GM18517 (cell line): Measurements from ENCODE around the gene FAU.

Source experiments
- ATAC-seq: cut with Tn5 transposase; IDR thresholded peaks from one replicate; pipeline ENCODE4 v1.9.1; 2021; ENCODE audit warnings: mild to moderate bottlenecking, moderate library complexity; ENCODE audit not compliant: unreplicated experiment

FAU gene

DNA sequence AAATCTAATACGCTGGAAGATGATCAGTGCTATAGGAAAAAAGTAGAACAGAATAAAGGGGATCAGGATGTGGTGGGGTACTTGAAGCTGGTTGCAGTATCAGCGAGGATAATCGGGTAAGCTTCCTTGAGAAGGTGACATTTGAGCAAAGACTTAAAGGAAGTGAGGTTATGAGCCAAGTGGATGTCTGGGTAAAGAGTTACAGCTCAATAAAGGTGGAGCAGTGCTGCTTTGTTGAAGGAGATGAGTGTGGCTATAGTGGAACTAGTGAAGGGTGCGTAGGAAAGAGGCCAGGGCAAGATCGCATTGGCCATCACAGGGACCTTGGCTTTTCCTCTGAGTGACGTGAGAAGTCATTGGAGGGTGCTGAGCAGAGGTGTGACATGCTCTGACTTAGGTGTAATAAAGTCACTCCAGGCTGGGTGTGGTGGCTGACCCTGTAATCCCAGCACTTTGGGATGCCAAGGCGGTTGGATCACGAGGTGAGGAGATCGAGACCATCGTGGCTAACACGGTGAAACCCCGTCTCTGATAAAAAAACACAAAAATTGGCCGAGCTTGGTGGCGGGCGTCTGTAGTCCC is 14.7 kb upstream of the FAU start:
- no peak for ATAC-seq

DNA sequence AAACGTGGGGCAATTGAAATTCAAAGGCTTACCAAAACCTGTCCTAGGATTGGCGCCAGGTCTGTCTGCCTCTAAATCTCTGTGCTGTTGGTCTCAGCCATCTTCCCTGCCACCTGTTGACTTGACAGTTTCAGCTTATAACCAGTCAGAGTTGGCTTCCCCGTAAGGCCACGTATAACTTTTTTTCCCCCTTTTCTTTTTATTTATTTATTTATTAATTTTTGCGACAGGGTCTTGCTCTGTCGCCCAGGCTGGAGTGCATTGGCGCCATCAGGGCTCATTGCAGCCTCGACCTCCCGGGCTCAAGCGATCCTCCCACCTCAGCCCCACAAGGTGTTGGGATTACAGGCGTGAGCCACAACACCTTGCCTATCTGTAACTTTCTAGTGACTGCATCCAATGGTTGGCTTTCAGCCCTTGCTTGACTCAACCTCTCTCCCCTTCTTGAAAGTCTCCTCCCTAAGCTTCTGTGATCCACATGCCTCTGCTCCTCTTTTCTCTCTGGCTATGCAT is 13.8 kb upstream of the FAU start:
- no peak for ATAC-seq

DNA sequence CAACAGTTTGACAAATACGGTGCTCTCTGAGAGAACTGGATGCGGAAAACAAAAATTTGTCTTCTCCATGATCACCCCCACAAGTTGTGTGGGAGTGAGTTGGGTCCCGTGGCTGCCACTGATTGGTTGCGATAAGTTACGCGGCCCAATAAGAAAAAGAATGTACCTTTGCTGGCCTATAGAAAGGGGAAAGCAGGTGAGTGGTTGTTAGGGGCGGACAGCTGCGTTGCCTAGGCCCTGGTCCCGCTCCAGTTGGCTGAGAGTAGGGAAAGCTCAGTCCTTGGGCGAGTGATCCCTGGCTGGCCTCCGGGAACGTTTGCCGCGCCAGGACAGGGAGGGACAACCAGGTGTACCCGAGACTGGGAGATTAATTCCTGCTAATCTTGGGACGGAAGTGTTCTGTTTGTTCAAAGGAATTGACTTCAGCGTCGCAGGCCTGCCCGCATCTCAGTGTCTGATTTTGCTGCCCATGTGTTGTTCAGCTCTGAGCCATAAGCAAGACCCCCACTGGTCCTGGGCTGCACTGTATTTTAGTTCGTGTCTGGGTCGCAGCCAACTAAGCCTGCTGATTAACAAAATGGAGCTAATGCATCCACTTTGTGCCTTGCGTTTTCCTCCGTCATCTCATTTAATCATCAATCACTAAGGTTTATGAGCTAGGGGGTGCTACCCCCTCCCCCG is 13.2 kb upstream of the FAU start:
- ATAC-seq = peak; percentile 66

DNA sequence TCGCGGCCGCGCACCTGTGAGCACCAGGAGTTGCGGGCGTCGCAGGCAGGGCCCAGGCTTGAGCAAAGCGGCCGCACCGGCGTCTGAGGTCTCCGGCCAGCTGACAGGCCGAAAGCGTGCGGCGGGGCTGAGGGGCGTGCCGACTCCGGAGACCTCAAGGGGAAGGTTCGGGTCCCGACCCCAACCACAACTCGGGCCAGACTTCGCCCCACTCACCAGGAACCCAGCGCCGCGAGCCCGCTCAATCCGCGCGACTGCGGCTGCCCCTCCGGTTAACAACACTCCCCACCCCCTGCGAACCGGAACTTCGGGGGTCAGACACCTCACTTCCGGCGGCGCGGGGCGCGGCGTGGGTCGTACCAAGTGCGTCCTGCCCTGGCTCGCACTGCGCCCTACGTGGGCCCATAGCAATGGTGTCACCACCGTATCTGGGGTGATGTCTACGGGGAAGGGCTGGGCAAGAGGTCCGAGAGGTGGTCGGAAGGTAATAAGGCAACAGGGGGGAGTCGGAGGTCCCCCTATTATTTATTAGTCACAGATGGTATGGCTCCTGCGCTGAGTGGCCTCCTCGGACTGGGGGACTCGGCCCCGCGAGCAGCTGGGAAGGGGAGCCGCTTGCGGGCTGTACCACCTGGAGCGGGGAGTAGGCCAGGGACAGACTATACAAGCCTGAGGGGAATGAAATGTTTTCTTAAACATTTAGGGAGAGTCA is 12.5 kb upstream of the FAU start, which contains the start of gene SYVN1:
Gene SYVN1, minus strand, starts transcription at position 280 of the 712 bp plus-strand sequence. CDS start 918 bp downstream, outside the sequence.
- peak; percentile 49 for ATAC-seq

DNA sequence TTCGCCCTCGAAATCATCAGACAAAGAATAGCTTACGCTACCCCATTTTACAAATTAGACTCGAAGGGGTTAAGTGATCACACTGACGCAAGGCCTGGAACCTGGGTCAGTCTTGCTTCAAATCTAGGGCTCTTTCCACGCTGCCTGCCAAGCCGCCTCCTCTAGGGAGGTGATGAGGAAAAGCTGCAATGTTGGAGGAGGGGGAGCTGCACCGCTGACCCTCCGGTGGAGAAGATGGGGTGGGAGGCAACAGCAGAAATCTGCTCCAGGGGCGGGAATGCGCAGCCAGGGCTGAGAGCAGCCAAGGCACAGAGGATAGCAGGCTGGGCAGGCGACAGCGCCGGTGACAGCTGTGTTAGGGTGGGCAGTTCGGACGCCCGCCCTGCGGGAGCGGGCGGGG is 11.8 kb upstream of the FAU start:
- ATAC-seq = no peak

DNA sequence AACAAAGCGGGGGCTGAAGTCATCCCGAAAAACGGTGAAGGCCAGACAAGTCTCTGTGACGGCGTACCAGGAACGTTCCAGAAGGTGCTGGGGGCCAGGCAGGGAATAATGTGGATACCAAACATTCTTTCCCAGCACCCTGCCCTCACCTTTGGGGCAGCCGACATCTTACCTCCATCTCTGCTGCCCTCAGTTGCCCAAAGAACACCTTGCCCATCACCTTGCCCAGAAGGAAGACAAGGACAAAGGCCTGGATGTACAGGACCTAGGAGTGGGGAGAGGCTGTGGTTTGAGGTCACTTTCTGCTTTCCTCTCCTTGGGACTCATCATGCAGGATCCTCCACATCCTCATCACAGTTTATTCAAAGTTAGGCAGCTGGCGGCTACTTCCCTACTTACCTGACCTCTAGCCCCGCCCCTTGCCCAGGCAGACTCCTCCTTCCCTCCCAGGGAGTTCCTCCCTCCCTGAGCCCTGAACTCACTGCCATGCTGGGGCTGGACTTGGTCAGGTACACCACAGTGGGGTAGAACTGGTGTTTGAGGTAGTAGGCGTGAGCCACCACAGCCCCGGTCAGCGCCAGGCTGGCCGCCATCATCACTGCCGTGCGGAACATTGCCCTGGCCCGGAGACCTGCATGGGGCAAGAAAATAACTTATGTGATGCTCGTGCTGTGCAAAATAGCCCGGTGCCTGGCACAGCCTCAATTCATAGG is 11.2 kb upstream of the FAU start:
- no peak for ATAC-seq

DNA sequence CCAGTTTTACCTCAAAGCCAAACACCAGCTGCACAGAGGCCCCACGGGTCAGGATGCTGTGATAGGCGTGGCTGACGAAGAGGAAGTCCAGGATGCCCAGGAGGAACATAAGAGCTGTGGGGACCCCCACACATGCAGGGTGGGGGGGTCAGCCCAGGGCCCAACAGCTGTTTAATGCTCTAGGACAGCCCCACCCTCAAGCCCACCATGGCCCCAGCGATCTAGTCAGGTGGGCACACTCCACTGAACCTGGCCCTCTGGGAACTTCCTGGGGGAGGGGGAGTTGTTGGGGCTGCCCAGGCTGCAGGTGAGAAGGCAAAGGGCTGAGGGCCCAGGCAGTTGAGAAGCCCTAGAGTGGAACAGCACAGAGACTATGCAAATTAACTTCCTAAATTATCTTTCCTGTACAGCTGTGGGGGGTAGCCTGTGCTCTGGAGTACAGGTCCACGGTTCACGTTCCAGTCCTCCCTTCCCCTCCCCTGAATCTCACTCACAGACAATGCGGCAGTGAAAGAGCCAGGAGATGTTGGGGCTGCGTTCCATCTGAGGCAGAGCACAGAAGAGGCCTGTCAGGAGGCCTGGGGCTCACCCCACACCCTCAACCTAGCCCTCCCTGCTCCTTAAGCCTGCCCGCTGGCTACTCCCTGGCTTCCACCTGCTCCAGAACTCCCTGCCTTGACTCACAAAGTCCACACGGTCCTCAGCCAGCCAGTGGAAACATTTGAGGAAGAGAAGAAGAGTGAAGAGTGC is 10.5 kb upstream of the FAU start:
- ATAC-seq = no peak

DNA sequence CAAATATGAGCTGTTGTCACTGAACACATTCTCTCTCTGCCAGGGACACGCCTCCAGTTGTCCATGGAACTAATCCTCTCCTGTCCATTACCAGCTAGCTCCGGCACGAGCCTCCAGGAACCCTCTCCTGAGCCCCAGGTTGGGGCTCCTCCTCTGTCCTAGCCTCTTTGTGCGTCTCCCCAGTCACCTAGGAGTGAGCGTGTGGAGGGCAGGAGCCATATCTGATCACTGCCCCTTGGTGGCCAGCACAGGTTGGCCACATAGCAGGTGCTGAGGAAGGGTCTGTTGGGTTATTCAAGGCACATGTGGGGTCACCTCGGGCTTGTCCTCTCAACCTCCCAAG is 9.9 kb upstream of the FAU start:
- no peak for ATAC-seq

DNA sequence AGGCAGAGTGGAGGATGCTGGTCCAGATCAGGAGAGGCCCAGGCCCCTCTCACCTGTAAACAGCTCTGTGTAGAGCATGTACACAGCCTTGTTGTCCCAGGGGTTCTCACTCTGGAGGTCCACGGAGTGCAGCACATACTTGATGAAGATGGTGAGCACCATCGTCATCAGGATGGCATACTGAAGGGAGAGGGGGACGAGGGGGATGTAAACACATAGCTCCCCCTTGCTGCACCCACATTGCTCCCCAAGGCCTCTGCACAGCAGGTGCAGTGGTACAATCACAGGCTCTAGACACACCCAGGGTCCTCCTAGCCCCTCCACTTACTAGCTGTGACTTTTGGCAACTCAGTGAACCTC is 9.5 kb upstream of the FAU start:
- ATAC-seq = no peak

DNA sequence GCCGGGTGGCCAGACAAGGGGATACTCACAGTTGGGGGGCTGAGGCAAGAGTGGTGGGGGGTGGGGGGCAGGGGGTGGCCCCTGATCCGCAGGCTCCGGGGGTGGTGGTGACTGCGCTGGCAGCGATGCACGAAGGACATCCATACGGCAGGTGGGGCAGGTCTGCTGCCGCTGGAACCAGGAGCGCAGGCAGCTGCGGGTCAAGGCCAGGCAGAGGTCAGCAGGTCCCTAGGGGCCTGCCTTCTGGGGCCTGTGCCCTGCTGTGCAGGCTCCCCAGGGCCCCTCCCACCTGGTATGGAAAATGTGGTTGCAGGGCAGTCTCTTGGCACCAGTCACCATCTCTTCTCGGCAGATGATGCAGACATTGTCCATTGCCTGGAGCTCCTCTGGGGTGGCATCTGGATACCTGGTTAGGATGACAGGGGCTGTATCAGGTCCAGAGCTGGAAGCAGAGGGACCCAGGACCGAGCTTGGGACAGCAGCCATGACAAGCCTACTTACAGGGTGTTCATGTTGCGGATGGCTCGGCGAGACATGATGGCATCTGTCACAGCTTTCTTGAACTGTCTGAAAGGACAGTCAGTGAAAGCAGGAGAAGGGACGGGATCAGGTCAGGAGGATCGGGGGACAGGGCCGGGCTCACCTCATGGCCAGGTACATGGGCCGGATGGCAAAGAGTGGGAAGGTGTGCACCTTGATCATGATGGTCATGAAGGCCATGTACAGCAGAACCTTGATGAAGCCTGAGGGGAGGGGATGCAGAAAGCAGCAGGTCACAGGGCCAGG is 8.9 kb upstream of the FAU start:
- no peak for ATAC-seq

DNA sequence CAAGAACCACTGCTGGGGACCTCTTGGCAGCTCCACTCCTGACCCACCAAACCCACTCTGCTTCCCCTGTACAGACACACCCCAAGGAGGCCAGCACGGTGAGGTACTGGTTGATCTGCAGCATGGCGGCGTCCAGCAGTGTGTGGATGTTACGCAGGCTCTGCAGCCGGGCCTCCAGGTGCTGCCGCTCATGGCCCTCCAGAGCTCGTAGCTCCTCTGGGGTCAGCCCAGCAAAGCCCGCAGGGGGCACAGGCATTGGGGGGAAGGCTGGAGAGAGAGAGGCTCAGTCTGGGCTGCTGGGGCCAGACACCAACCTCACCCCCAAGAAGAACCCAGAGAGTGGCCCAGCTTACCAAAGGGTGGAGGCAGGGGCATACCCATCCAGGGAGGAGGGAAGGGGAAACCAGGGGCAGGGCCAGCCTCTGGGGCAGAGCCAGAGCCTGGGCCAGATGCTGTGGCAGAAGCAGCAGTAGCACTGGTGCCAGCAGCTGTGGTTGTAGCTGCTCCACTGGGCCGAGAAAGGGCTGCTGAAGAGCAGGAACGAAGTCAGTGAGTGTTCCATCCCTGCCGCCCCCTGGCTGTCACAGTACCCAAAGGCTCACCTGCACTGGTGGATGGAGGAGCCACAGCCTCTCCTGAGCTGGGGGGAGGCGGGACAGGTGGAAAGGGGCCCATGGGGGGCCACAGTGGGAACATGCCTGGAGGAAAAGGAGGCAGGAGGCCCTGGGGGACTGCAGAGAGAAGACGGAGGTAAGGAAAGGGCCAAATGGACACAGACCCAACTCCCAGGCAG is 7.9 kb upstream of the FAU start:
- no peak for ATAC-seq

DNA sequence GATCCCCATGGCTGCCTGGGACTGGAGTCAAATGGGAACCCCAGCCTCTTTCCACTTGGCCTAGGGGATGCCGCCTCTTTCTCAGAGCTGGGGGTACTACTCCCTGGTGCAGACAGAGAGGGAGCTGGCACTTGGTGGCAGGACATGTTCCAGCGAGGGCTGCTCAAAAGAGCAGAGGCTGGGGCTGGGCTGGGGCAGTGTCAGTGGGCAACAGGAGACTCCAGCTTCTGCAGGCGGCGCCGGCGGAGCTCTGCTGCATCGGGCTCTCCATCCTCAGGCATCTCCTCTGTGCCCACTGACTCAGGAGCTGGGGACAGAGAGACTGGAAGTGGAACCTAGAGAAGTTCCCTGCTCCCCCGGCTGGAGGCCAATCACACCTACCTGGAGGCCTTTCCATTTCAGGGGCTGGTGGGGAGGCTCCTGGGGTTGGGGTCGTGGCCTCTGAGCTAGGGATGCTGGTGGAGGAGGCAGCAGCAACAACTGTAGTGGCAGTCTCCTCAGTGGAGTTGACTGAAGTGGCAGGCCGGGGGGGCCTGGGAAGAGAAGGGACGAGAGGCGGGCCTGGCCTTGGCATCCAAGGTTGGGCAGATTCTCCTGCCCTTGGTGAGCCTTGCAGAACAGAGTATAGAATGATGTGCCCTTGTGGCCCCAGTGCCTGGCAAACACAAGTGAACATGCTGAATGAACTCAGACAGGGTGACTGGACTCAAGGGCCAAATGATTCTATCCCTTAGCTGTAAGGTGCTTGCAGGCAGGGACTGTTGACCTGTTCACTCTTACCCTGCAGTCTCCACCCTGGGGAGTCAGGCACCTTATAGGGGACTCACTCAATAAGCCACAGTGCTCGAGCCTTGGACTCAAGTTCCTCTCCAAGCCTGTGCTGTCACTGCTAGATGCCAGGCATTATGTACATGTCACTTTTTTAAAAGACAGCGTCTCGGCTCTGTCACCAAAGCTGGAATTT is 6.5 kb upstream of the FAU start:
- no peak for ATAC-seq

DNA sequence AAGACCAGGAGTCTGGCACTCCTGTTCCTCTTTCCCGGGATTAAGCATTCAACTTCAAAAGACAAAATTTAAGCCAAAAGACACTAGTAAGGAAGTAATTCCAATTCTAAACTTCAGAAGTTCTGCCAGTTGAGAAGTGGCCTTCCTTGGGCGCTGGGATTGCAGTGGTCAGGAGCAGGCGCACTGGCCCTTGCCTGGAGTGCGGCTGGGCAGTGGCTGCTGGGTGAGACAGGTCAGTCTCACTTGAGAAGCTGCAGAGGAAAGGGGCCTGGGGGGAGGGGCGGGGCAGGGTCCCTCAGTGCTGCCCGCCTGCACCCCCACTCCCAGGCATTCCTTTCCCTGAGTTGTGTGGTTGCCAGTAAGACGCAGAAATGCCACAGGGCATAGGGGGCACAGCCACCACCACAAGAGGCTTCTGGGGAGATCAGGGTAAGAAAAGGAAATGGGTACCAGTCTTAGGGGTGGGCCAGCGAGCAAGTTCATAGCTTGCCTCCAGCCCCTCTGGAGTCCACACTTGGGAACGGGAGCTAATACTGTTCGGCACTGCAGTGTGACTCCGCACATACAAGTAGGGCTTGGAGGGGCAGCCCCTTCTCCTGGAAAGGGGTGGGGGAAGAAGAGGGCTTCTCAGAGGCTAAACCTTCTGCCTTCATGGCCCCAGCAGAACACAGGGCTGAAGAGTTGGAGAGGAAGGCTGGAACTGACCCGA is 5.7 kb upstream of the FAU start:
- ATAC-seq = no peak

DNA sequence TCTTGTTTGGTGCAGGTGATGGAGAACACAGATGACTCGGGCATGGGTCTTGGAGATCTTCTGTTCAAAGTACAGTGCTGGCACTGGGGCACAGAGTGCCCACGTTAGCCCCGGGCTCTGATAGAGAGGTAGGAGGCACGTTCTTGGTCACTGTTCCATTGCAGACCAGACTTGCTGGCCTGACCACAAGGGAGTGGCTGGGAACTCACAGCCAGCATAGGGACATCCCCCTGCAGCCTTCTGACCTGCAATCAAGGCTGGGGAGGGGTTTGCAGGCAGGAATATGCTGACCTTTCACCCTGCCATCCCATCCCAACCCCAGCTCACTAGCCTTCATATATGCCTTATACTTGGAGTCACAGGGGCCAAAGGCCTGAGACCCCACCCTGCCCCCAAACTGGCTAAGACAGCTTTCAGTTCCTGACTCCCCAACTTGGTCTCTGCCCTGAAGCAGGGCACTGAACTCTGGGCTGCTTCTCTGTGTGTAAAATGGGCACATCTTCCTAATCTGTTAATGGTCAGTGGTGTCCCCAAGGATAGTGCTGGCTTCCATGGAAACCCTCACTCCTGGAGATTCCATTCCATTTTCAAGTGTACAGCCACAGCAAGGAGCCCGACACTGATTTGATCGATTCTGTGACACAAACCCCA is 4.8 kb upstream of the FAU start:
- no peak for ATAC-seq

DNA sequence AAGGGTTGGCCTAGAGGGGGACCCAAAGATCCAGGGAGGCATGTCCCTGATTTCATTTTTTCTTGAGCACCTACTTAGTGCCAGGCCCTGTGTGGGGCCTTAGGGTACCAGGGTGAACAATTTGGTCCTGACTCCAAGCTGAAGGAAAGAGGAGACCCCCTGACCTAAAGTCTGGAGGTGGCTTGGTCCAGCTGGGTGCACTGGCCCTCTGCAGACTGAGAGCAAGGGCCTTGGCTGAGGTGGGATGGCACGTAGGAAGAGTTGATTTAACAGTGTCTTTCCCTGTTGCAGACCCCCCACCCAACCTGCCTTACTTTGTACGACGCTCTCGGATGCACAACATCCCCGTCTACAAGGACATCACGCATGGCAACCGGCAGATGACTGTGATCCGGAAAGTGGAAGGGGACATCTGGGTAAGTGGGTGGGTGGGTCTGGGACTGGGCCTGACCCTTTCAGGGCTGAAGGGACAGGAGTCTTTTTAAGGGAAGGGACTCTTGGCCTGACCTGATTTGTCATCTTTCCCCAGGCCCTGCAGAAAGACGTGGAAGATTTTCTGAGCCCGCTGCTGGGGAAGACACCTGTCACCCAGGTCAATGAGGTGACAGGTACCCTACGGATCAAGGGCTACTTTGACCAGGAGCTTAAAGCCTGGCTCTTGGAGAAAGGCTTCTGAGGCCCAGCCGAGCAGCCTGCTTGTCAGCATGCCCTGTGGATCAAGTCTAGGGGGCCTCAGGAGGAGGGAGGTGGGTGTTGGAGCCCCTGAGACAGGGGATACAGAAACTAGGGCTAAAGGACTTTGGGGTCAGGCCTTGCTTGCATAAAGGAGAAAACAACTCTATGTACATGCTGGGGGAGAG is 3.5 kb upstream of the FAU start:
- ATAC-seq = no peak
